Upper lobe of right lung (tissue), 1 donor: ENCODE measurements around the gene FOS. TPM values are rescaled to one million over a fixed set of nuclear protein-coding genes. Genes with fewer than 3 reads are reported as not detected.
A peak's percentile ranks its signal among the peaks of the same experiment; 100 is the strongest.

Experiments
- ATAC-seq: fragments of 200-7000 bp; cut with Tn5 transposase; one replicate; pipeline ENCODE4 v1.9.1; 2020; ENCODE audit warnings: mild to moderate bottlenecking, moderate library complexity
- DNase-seq: peaks from one replicate; pipeline ENCODE4 v3.0.0-alpha.2; 2020
- H3K27ac ChIP-seq: fragments of 200-600 bp; one replicate; pipeline ENCODE4 v1.8.0; 2022
- H3K27me3 ChIP-seq: fragments of 200-600 bp; one replicate; pipeline ENCODE4 v1.8.0; 2022; ENCODE audit warnings: mild to moderate bottlenecking
- H3K36me3 ChIP-seq: fragments of 200-600 bp; one replicate; pipeline ENCODE4 v1.8.0; 2022
- H3K4me1 ChIP-seq: fragments of 200-600 bp; one replicate; pipeline ENCODE4 v1.8.0; 2022
- H3K4me3 ChIP-seq: fragments of 200-600 bp; one replicate; pipeline ENCODE4 v1.8.0; 2022; ENCODE audit warnings: mild to moderate bottlenecking
- H3K9me3 ChIP-seq: fragments of 200-600 bp; one replicate; pipeline ENCODE4 v1.8.0; 2022
- intact Hi-C: fragments of 100-400 bp; cut with DNase I; formaldehyde crosslinking; loops from one replicate; pipeline ENCODE4 v1.11.0; 2022
- total RNA-seq: library from RNA; stranded (reverse); fragmentation: NEBNext Ultra II Directional; extraction: Animal tissue kit (Norgen Biotek cat#: 25700); gene quantifications from one replicate; pipeline ENCODE4 v1.2.1, GENCODE V29; 2021
- TF ChIP-seq, protein P1 (sequence below): fragments of 200-600 bp; IDR thresholded peaks from one replicate; pipeline ENCODE4 v1.8.0; 2022; ENCODE audit warnings: antibody characterized with exemption
- donor health status: DM: no; HTN: yes; CAD: no; lungs with severe emphysema.

FOS gene
- total RNA-seq, 1 donor from 2014 or later: 204 TPM

DNA sequence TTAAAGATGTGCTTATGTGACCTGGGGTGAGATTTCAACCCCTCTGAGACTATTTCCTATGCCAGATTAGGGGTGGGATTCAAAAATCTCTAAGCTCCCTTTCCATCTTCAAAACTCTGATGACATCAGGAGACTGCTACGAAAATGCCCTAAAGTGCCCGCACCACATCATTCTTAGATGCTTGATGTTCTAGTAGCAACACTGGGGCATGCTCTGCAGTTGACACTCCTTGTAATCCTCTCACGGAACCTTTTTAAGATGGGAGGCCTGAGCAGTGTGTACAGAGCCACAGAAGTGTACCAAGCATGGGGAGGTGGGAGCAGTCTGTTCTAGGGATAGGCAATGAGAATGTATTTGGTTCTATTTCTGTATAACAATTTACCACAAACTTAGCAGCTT, 12.2 kb downstream of the FOS start:
- TF ChIP-seq, protein P1, sequence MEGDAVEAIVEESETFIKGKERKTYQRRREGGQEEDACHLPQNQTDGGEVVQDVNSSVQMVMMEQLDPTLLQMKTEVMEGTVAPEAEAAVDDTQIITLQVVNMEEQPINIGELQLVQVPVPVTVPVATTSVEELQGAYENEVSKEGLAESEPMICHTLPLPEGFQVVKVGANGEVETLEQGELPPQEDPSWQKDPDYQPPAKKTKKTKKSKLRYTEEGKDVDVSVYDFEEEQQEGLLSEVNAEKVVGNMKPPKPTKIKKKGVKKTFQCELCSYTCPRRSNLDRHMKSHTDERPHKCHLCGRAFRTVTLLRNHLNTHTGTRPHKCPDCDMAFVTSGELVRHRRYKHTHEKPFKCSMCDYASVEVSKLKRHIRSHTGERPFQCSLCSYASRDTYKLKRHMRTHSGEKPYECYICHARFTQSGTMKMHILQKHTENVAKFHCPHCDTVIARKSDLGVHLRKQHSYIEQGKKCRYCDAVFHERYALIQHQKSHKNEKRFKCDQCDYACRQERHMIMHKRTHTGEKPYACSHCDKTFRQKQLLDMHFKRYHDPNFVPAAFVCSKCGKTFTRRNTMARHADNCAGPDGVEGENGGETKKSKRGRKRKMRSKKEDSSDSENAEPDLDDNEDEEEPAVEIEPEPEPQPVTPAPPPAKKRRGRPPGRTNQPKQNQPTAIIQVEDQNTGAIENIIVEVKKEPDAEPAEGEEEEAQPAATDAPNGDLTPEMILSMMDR: no peak
- no peak overlapping the region for H3K4me3 ChIP-seq
- no peak for DNase-seq
- no peaks in the 10 kb centered on the region for H3K9me3 ChIP-seq
- no peak overlapping the region for H3K27ac ChIP-seq
- intact Hi-C loops: no loop called here
- H3K36me3 ChIP-seq: no peaks in the 10 kb centered on the region
- no peak for ATAC-seq
- peaks cover 8% of the 10 kb centered on the region for H3K4me1 ChIP-seq
- H3K27me3 ChIP-seq: no peaks in the 10 kb centered on the region

DNA sequence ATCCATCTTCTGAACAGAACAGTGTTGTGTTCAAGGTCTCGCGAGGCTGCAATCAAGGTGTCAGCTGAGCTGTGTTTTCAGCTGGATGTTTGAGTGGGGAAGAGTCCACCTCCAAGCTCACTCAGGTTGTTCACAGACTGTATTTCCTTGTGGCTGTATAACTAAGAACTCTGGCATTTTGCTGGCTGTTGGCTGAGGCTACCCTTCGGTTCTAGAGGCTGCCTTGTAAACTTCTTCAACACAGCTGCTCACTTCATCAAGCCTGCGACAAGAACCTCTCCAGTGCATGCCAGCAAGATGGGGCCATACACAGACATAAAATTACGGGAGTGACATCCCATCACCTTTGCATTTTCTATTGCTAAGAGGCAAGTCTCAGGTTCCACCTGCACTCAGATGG, 12.7 kb downstream of the FOS start:
- no peaks in the 10 kb centered on the region for H3K27me3 ChIP-seq
- no peaks in the 10 kb centered on the region for H3K9me3 ChIP-seq
- H3K4me3 ChIP-seq: no peak overlapping the region
- no peak overlapping the region for H3K27ac ChIP-seq
- ATAC-seq (no peak), DNase-seq (no peak)
- H3K4me1 ChIP-seq: peaks cover 13% of the 10 kb centered on the region
- intact Hi-C loops: no loop called here
- no peaks in the 10 kb centered on the region for H3K36me3 ChIP-seq
- TF ChIP-seq, protein P1: no peak

DNA sequence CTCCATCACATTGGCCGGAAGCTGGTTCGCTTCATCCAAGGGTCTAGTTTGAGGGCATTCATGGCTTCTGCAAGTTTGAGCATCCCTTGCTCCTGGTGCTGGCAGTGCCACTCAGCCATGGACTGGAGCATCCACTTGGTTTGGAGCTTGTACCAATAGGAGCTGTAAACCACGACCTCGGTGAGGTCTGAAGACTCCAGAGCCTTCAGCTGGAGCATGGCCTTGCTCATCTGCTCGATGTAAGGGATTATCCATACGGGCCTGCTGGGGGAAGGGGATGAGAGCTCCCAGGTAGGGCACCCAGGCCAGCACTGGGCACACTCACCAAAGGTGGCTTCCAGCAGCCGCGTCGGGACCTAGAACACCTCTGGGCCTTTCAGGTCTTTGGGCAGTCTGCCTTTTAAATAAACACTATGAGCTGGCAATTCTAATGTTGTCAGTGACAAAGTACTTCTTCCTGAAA, 13.5 kb downstream of the FOS start:
- TF ChIP-seq, protein P1: no peak
- DNase-seq: no peak
- no peak for ATAC-seq
- H3K4me1 ChIP-seq: peaks cover 16% of the 10 kb centered on the region
- intact Hi-C loops: no loop called here
- no peaks in the 10 kb centered on the region for H3K36me3 ChIP-seq
- no peak overlapping the region for H3K27ac ChIP-seq
- no peaks in the 10 kb centered on the region for H3K9me3 ChIP-seq
- H3K4me3 ChIP-seq: no peak overlapping the region
- H3K27me3 ChIP-seq: no peaks in the 10 kb centered on the region

DNA sequence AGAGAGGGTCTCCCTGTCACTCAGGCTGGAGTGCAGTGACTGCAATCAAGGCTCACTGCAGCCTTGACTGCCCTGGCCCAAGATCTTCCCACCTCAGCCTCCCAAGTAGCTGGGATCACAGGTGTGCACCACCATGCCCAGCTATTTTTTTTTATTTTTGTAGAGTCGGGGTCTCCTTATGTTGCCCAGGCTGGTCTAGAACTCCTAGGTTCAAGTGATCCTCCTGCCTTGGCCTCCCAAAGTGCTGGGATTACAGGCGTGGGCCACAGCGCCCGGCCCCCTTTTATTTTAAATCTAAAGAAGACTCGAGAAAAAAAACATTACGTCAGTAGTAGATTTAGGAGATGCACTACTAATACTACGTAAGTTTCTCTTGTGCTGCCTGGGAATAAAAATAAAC, 14.3 kb downstream of the FOS start:
- ATAC-seq (no peak), DNase-seq (peak; percentile 7)
- Histone ChIP-seq H3K4me1 (peaks cover 22% of the 10 kb centered on the region), H3K9me3 (no peaks in the 10 kb centered on the region), H3K27ac (no peak overlapping the region), H3K4me3 (no peak overlapping the region), H3K27me3 (no peaks in the 10 kb centered on the region), H3K36me3 (no peaks in the 10 kb centered on the region)
- TF ChIP-seq, protein P1: no peak
- intact Hi-C loops: no loop called here

DNA sequence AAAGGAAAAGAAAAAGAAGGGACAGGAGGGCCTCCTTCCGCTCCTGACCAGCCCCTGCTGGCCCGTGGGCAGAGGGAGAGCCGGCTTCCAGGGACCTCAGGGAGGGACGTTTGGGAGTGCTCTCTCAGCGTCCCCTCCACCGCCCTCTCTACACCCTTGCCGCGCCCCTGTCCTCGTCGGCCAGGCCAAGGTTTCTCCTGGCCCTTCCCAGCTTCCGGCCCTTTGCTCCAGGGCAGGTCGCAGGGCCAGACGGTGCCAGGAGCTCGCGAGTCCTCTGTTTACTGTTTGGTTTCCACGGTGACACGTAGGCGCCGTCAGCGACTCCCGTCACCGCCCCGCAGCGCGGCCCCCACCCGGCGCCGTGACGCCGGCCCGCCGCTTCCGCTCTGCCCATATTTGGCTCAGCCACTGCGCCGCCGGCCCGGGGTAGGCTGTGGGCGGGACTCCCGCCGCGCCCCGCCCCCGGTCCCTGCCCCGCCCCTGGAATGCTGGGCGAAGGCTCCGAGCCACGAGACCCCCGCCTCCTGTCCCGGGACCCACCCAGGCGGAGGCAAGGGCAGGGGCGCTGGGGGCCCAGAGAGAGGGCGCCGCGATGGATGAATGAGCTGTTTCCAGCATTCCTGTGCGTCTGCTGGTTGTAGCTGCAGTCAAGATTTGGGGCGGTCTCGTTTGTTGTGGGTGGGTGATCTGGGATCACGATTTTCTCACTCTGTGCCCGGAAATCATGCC, 15.5 kb downstream of the FOS start:
- H3K27ac ChIP-seq: peak overlapping the region; percentile 99
- H3K36me3 ChIP-seq: no peaks in the 10 kb centered on the region
- peak; percentile 97 for DNase-seq
- TF ChIP-seq, protein P1: no peak
- H3K4me3 ChIP-seq: peak overlapping the region; percentile 68
- intact Hi-C loops: no loop called here
- no peaks in the 10 kb centered on the region for H3K9me3 ChIP-seq
- peaks cover 33% of the 10 kb centered on the region for H3K4me1 ChIP-seq
- no peaks in the 10 kb centered on the region for H3K27me3 ChIP-seq
- peak; percentile 92 for ATAC-seq
